ENCODE results near the gene TUBB. TPM values are rescaled to one million over a fixed set of nuclear protein-coding genes. Genes with fewer than 3 reads are reported as not detected.

Gene TUBB
- total and polyA plus RNA-seq, 9 of the 15 experiments (the other 6 are each of a cell fraction or from before 2014, with no cell fraction given) = 971 to 2,870 (median 1,478) TPM

GRCh38 chr6:30684386-30685156 lies 35.6 kb upstream of the TUBB start (continued):
- TF ChIP-seq ZNF57 (CRISPR knock-in tag; IDR thresholded peaks at IDR 0.05) (no peak), SPI1 (IDR thresholded peaks at IDR 0.05; ENCODE audit: borderline replicate concordance, low read depth, low read length) (0 out of 2 replicates have a peak, but pooled peaks have one; percentile 7), EP300 (IDR thresholded peaks at IDR 0.05; ENCODE audit: low read length) (no peak), MEF2D (tag; conservative IDR thresholded peaks at IDR 0.05; ENCODE audit: low read depth) (no peak), SREBF1 (IDR thresholded peaks at IDR 0.05; ENCODE audit: borderline replicate concordance, low read depth, low read length) (no peak), KDM5B (IDR thresholded peaks at IDR 0.05; ENCODE audit: insufficient replicate concordance, low read depth, low read length) (peak; percentile 8), CBFB (CRISPR knock-in tag; IDR thresholded peaks at IDR 0.05) (no peak), ZFX (CRISPR knock-in tag; IDR thresholded peaks at IDR 0.05) (peak; percentile 61; the same call in 1 of the 2 replicates), KLF13 (tag; IDR thresholded peaks at IDR 0.05; ENCODE audit: borderline replicate concordance, low read depth) (no peak), NR3C1 (CRISPR knock-in tag; IDR thresholded peaks at IDR 0.05) (no peak), GABPB2 (CRISPR knock-in tag; conservative IDR thresholded peaks at IDR 0.05) (no peak)
- TF ChIP-seq, protein P1, sequence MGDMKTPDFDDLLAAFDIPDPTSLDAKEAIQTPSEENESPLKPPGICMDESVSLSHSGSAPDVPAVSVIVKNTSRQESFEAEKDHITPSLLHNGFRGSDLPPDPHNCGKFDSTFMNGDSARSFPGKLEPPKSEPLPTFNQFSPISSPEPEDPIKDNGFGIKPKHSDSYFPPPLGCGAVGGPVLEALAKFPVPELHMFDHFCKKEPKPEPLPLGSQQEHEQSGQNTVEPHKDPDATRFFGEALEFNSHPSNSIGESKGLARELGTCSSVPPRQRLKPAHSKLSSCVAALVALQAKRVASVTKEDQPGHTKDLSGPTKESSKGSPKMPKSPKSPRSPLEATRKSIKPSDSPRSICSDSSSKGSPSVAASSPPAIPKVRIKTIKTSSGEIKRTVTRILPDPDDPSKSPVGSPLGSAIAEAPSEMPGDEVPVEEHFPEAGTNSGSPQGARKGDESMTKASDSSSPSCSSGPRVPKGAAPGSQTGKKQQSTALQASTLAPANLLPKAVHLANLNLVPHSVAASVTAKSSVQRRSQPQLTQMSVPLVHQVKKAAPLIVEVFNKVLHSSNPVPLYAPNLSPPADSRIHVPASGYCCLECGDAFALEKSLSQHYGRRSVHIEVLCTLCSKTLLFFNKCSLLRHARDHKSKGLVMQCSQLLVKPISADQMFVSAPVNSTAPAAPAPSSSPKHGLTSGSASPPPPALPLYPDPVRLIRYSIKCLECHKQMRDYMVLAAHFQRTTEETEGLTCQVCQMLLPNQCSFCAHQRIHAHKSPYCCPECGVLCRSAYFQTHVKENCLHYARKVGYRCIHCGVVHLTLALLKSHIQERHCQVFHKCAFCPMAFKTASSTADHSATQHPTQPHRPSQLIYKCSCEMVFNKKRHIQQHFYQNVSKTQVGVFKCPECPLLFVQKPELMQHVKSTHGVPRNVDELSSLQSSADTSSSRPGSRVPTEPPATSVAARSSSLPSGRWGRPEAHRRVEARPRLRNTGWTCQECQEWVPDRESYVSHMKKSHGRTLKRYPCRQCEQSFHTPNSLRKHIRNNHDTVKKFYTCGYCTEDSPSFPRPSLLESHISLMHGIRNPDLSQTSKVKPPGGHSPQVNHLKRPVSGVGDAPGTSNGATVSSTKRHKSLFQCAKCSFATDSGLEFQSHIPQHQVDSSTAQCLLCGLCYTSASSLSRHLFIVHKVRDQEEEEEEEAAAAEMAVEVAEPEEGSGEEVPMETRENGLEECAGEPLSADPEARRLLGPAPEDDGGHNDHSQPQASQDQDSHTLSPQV (IDR thresholded peaks at IDR 0.05) = no peak

All from K562 (cell line).